GM19193 (cell line): Measurements from ENCODE around the gene CCDC85B.
A peak's percentile ranks its signal among the peaks of the same experiment; 100 is the strongest.

Source experiments
- POLR2A ChIP-seq: IDR thresholded peaks from 4 replicates; pipeline ENCODE4 v1.6.1; 2011; ENCODE audit not compliant: insufficient read depth, insufficient read length; ENCODE audit errors: extremely low read depth

The CCDC85B gene

GRCh38 chr11:65872586-65873317, 17.7 kb upstream of the CCDC85B start, which contains the start of gene EFEMP2:
TSS of gene EFEMP2 (minus strand) at chr11:65872800. CDS start at chr11:65872354, 446 bp downstream.
- TF ChIP-seq POLR2A: no peak

GRCh38 chr11:65873318-65874156, 16.9 kb upstream of the CCDC85B start:
- peak; percentile 68 for TF ChIP-seq POLR2A

GRCh38 chr11:65879617-65880016, 10.9 kb upstream of the CCDC85B start, which contains the start of gene CTSW:
TSS of gene CTSW (plus strand) at chr11:65879837. CDS start at chr11:65879855, 18 bp downstream.
- TF ChIP-seq POLR2A: no peak

- no peak for TF ChIP-seq POLR2A
Observed at GRCh38 chr11:65880027-65880426, 10.4 kb upstream of the CCDC85B start.

- no peak for TF ChIP-seq POLR2A
Observed at GRCh38 chr11:65880844-65881421, 9.5 kb upstream of the CCDC85B start.

- TF ChIP-seq POLR2A: no peak
Observed at GRCh38 chr11:65882120-65883057, 8.1 kb upstream of the CCDC85B start.

GRCh38 chr11:65883058-65883761, 7.3 kb upstream of the CCDC85B start:
- no peak for TF ChIP-seq POLR2A

- no peak for TF ChIP-seq POLR2A
Observed at GRCh38 chr11:65883786-65884715, 6.4 kb upstream of the CCDC85B start.

- no peak for TF ChIP-seq POLR2A
Observed at GRCh38 chr11:65884716-65885092, 5.8 kb upstream of the CCDC85B start.

- no peak for TF ChIP-seq POLR2A
Observed at GRCh38 chr11:65885231-65885630, 5.2 kb upstream of the CCDC85B start.

GRCh38 chr11:65885808-65886536, 4.5 kb upstream of the CCDC85B start:
- no peak for TF ChIP-seq POLR2A
